ACHN (cell line): ENCODE data around the gene GPM6B.

Experiments
- DNase-seq: peaks from one replicate; pipeline ENCODE4 v3.0.0-alpha.2; 2015
- in situ Hi-C: cut with HindIII; loops from 2 replicates; pipeline ENCODE4 v1.10.0; 2017; ENCODE audit warnings: low sequenced_read_pairs, low pct_ligation_motif_present, low pct_unique_long_range_greater_than_20kb

Gene GPM6B

DNA sequence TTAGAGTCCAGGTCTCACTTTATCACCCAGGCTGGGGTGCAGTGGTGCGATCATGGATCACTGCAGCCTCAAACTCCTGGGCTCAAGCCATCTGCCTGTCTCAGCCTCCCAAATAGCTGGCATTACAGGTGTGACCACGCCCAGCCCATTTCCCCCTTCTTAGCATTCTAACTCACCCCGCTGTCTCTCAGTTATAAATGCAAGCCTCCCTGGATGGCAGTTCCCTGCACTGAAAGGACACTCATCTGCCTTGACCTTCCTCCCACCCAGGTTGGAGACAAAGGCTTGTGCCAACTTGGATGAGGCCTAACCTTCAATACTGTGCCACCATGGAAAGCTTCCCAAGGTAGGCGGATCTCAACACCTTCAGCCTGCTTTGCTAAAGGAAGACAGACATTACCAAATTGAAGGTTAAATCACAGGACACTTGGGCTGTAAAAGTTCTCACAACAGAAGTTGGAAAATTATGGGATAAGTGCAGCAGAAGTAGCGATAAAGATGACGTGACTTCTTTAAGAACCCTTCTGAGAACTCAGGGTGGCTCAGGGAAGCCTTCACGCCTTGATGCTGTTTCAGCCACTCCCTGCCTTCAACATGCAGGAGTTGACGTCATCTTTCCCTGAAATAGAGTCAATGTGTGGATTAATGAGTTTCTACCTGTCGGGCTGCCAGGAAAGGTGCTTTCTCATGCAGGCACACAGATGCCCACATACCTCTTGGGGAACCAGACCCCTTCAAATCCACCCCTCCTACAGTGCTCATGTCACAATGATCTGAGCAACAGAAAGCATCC is 10.6 kb upstream of the GPM6B start:
- no peak for DNase-seq
- in situ Hi-C loops = no loop called here

DNA sequence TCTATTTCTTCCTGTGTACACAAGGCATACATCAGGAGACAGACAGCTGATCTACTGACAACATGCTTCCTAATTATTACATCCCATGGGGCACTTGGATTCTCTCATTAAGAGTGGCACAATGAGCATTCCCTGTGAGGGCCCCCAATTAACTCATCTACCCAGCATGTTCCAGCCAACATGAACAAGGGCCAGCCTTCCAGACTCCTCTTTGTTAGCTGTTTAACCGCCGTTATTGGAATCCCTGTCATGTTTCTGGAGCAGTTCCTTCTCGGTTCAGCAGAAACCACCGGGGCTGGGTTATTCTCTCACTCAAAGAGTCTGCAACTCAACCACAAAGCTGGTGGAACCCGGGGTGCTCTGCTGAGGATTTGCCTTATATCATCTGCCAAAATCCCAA is 9.9 kb upstream of the GPM6B start:
- DNase-seq = no peak
- in situ Hi-C loops = no loop called here

DNA sequence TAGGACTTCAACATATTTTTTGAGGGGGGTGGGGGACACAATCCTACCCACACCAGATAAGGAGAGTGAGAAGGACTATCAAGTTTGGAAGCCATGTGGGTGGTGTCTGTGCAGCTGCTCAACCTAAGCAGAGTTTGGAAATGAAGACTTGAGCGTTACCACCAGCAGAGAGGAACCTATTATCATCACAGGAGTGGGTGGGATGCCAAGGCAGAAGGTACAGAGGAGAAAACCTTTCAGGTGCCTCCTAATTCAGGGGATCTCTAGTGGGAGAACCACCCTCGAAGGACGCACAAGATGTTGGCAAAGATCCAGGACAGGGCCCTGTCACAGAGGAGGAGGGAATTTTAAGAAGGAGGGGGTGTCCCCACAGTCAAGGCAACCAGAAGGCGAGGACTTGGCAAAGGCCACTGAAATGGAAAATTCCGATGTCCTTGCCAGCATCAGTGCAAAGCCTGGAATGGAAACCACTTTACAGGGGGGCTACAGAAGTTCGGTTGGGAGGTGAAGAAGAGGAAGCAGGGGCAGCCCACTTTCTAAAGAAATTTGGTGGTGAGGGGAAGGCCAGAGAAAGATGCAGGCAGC is 8.4 kb upstream of the GPM6B start:
- in situ Hi-C loops = no loop called here
- no peak for DNase-seq

DNA sequence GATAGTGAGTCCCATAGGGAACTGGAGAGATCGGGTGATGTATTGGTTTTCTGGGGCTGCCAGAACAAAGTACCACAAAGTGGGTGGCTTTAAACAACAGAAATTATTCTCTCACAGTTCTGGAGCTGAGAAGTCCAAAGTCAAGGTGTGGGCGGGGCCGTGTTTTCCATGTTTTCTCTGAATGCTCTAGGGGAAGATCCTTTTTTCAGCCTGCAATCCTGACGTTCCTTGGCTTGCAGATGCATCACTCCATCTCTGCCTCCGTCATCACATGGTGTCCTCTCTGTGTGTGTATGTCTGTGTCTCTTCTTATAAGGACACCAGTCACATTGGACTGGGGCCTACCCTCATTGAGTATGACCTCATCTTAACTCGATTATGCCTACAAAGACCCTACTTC is 7.9 kb upstream of the GPM6B start:
- in situ Hi-C loops = no loop called here
- DNase-seq = no peak

GRCh38 chrX:13821738-13822137 is 4.8 kb upstream of the GPM6B start:
- no peak for DNase-seq
- in situ Hi-C loops = no loop called here

DNA sequence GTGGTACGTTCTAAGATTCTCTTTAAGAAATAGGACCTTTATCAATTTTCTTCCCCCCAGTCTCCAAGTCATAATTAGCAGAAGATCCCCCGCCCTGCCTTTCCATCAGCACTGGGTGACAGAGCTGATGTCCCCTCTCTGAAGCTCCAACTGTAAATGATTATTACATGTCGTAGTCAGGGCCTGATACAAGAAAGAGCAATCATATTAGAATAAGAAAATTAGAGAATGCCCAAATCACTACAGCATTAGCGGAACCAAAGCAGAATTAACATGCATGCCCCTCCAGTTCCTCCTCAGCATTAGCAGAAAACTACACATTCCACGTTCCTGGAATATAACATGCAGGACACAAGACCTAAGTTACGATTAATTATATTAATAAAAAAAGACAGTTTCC is 717 bp downstream of the GPM6B start:
- in situ Hi-C loops = no loop called here
- DNase-seq = no peak

DNA sequence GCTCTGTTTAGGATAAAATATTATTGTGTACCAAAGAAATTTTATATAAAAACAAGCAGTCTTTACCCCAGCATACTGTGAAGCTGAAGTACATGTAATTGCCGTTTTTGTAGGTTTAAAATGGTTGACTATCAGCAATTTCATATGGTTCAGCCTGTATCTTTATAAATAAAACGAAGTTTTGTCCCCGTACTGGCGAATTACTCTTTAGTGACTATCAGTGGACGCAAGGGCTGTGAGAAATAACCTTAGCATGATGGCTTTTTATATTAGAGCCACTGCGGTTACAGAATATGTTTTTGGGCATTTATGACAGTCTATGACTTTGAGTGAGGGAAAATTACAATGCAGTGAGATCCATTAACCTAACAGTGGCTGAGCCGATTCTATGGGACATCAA is 1.2 kb downstream of the GPM6B start:
- DNase-seq = no peak
- in situ Hi-C loops = no loop called here

- DNase-seq = no peak
- in situ Hi-C loops = no loop called here
Observed at GRCh38 chrX:13808865-13809264, 8.0 kb downstream of the GPM6B start.

GRCh38 chrX:13808293-13808692 is 8.6 kb downstream of the GPM6B start:
- in situ Hi-C loops = no loop called here
- no peak for DNase-seq

DNA sequence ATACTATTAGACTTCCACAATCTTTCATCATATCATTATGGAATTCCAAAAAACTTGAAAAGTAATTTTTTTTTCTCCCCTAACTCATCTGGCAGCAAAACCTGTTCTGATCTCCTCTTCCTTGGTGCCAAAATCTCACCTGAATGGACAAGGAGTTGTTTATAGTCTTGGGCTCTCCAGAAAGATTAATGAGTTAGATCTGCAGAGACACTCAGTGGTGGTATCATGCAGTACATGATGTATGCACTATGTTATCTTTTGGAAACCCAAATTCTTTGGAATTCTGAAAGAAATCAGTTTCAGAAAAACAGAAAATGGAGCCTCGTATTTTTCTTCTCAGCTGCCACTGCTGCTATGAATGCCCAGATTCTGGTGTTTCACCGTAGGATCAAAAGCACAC is 11.7 kb downstream of the GPM6B start:
- DNase-seq = no peak
- in situ Hi-C loops = no loop called here

DNA sequence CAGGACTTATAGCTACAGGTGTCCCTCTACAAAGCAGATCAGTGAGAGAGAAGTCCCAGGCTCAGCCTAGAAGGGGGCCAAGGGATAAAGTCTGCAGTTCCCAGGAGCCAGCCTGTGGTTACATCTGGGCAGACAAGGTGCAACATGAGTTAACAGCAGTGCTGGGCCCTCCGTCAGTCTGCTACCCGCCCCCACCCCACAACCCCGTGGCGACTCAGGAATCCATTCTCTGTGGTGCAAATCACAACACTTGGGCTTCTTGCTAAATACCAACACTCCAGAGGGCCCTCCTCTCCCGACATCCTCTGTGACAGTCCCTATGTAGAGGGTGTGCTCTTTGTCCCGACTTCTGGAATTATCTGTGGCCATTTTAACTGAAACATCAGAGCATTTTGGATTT is 13.8 kb downstream of the GPM6B start:
- in situ Hi-C loops = no loop called here
- DNase-seq = no peak

DNA sequence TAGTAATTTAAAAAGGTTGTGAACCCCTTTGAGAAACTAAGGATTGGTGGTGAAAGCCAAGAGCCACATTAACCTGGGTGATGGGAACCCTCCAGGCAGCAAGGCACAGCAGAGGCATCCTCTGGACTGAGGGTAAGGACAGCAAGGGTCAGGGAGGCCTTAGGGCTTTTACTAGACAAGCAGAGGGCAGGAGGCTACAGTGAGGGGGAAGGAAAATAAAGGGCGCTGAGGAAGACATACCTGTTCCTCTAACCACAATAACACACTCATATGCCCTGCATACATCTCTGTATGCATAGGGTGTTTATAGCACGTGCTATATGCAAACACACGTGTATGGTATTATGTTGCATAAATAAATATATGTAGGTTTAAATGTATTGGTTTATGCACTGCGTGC is 18.7 kb downstream of the GPM6B start:
- DNase-seq = no peak
- in situ Hi-C loops = no loop called here

GRCh38 chrX:13797512-13797911 is 19.4 kb downstream of the GPM6B start:
- in situ Hi-C loops = no loop called here
- no peak for DNase-seq

- DNase-seq = no peak
- in situ Hi-C loops = no loop called here
Observed at GRCh38 chrX:13794417-13794816, 22.5 kb downstream of the GPM6B start.

GRCh38 chrX:13793897-13794296 is 23.0 kb downstream of the GPM6B start:
- DNase-seq = no peak
- in situ Hi-C loops = no loop called here

- in situ Hi-C loops = no loop called here
- DNase-seq = no peak
Observed at GRCh38 chrX:13791559-13791958, 25.3 kb downstream of the GPM6B start.

DNA sequence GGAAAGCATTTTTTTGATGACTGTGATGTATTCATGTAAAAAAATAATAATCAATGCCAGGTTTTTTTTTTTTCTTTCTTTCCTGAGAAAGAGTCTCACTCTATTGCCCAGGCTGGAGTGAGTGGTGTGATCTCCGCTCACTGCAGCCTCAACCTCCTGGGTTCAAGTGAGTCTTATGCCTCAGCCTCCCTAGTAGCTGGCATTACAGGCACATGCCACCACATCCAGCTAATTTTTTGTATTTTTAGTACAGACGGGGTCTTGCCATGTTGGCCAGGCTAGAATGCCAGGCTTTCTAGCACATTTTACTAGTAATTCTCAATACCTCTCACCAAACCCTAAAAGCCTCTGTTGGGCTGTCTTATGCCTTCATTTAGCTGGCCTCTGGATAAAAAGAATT is 25.7 kb downstream of the GPM6B start:
- no peak for DNase-seq
- in situ Hi-C loops = no loop called here

DNA sequence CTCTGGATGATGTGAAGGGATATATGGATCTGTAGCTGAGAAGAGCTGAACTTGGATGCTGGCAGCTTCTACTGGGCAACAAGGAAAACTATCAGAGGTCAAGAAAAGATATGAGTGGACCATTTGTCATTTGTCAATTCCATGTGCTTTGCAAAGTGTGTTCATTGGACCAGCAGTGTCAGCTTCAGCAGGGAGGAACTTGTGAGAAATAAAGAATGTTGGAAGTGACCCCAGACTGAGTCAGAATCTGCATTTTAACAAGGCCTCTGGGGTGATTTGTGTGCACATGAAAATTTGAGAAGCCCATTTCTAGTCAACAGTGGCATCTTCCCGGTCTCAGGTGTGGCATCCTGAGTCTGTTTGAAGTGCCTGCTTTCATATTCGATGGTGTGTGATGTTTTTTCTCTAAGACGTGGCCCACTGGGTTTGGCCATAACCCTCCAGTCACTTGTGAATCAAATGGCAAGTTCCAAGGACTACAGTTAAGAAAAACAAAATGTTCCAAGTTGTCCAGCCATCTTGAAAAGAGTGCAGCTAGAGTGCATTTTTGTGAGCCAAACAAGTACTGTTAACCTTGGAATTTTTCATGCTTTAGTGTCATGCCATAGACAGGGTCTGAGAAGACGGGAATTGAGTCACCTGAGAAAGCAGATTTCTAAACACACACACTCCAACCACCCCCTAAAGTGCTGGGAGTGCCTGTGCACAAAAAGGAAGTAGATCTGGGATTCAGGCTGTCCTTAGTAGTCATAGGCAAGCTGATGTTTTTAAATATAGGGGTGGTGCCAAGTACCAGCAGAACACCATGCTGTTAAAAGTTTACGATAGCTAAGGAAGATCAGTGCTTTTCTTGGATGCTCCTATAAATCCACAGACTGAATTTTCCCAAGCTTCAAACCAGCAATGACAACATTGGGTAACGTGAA is 26.4 kb downstream of the GPM6B start:
- DNase-seq = no peak
- in situ Hi-C loops = no loop called here

DNA sequence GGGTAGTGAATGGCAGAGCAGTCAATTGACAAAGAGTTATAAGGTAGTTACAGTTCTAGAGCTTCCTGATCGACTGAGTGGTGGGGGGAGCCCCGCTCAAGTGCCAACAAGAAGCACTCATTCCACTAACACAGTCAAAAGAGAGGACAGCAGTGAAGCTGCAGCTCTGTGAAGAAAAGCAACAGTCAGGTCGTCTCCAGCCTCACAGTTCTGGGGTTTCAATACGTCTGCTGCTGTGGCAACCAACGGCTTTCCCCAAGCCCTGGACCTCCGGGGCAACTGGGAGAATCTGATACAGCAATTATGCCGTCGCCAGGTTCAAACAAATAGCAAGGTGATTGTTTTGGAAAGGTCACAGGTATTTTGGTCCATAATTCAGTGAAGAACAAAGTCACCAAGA is 30.8 kb downstream of the GPM6B start:
- in situ Hi-C loops = no loop called here

More for the DNA sequence above, 30.8 kb downstream of the GPM6B start:
- DNase-seq = no peak
